CD14-positive monocyte (primary cell): ENCODE measurements around the gene KIRREL3. TPM values are rescaled to one million over a fixed set of nuclear protein-coding genes. Genes with fewer than 3 reads are reported as not detected.
A peak's percentile ranks its signal among the peaks of the same experiment; 100 is the strongest.

ENCODE experiments used
- DNase-seq, 3 donors: peaks; one replicate each; pipeline ENCODE4 v3.0.0-alpha.2; 2011 to 2022
- H2AFZ ChIP-seq: 2 replicates; pipeline ENCODE4 v1.6.0; 2012; ENCODE audit warnings: mild to moderate bottlenecking, low read depth, low read length, inconsistent platforms; ENCODE audit not compliant: insufficient read depth, poor library complexity, severe bottlenecking
- H3K27ac ChIP-seq, 2 donors: 1 replicate in 1 of 2; 2 replicates in 1 of 2; pipeline ENCODE4 v1.5.1; 2012 to 2013; ENCODE audit warnings: low read length in 2 of 2, control low read depth in 1 of 2, inconsistent platforms in 1 of 2, low read depth in 1 of 2, mild to moderate bottlenecking in 1 of 2
- H3K27me3 ChIP-seq, 2 donors: one replicate each; pipeline versions ENCODE4 v1.6.0 to v1.6.1; 2011 to 2013; ENCODE audit warnings: low read length in 2 of 2; ENCODE audit not compliant: control insufficient read depth in 2 of 2, insufficient read depth in 2 of 2
- H3K36me3 ChIP-seq, 2 donors: replicated peaks in 1 of 2; 1 replicate in 1 of 2; 2 replicates in 1 of 2; pipeline versions ENCODE4 v1.5.1 to v1.6.1; 2012 to 2013; ENCODE audit warnings: low read length in 2 of 2, control low read depth in 1 of 2, inconsistent platforms in 1 of 2, mild to moderate bottlenecking in 1 of 2; ENCODE audit not compliant: insufficient read depth in 2 of 2, control insufficient read depth in 1 of 2
- H3K4me1 ChIP-seq, 2 donors: 1 replicate in 1 of 2; 2 replicates in 1 of 2; pipeline versions ENCODE4 v1.5.1 to v1.6.1; 2012 to 2013; ENCODE audit warnings: low read length in 2 of 2, control low read depth in 1 of 2, inconsistent platforms in 1 of 2, mild to moderate bottlenecking in 1 of 2, moderate library complexity in 1 of 2; ENCODE audit not compliant: insufficient read depth in 2 of 2, control insufficient read depth in 1 of 2
- H3K4me2 ChIP-seq: replicated peaks from 2 replicates; pipeline ENCODE3; 2012; ENCODE audit warnings: low read length, moderate library complexity, mild to moderate bottlenecking; ENCODE audit not compliant: poor library complexity, severe bottlenecking; ENCODE audit errors: extremely low read depth
- H3K4me3 ChIP-seq, 3 experiments: fragments of 200-600 bp in 1 of 3; sonication (generic) in 1 of 3; replicated peaks in 1 of 3; 1 replicate in 2 of 3; 2 replicates in 1 of 3; pipeline ENCODE4 v1.5.1; 2011 to 2013; ENCODE audit warnings: low read length in 3 of 3, mild to moderate bottlenecking in 3 of 3, control low read depth in 2 of 3, low read depth in 2 of 3, inconsistent platforms in 1 of 3, moderate library complexity in 1 of 3
- H3K79me2 ChIP-seq: 2 replicates; pipeline ENCODE4 v1.6.0; 2012; ENCODE audit warnings: mild to moderate bottlenecking, control low read depth, inconsistent platforms, low read length, moderate library complexity; ENCODE audit not compliant: insufficient read depth
- H3K9ac ChIP-seq: 2 replicates; pipeline ENCODE4 v1.6.0; 2017; ENCODE audit warnings: low read length, mild to moderate bottlenecking; ENCODE audit not compliant: insufficient read depth, poor library complexity, severe bottlenecking
- H3K9me3 ChIP-seq, 2 donors: replicated peaks in 1 of 2; 1 replicate in 1 of 2; 2 replicates in 1 of 2; pipeline versions ENCODE4 v1.5.1 to v1.6.1; 2012 to 2013; ENCODE audit warnings: low read length in 2 of 2, control low read depth in 1 of 2; ENCODE audit not compliant: control insufficient read depth in 1 of 2, insufficient read depth in 1 of 2
- H4K20me1 ChIP-seq: 2 replicates; pipeline ENCODE4 v1.6.0; 2012; ENCODE audit warnings: mild to moderate bottlenecking, low read length, control low read depth, moderate library complexity; ENCODE audit not compliant: insufficient read depth
- H3K27ac Mint-ChIP-seq, 7 donors: one replicate each; pipeline ENCODE4 v1.8.0; 2020; ENCODE audit warnings: mild to moderate bottlenecking in 7 of 7, mixed read lengths in 7 of 7, moderate library complexity in 6 of 7, inconsistent platforms in 2 of 7
- H3K27me3 Mint-ChIP-seq, 3 donors: one replicate each; pipeline ENCODE4 v1.8.0; 2021 to 2022; ENCODE audit warnings: low read depth in 3 of 3, mild to moderate bottlenecking in 3 of 3, mixed read lengths in 3 of 3, moderate library complexity in 3 of 3, inconsistent platforms in 1 of 3
- H3K36me3 Mint-ChIP-seq, 2 donors: one replicate each; pipeline ENCODE4 v1.8.0; 2020; ENCODE audit warnings: mixed read lengths in 2 of 2, inconsistent platforms in 1 of 2, mild to moderate bottlenecking in 1 of 2
- H3K4me1 Mint-ChIP-seq: one replicate; pipeline ENCODE4 v1.8.0; 2020; ENCODE audit warnings: mild to moderate bottlenecking, mixed read lengths
- H3K4me3 Mint-ChIP-seq, 2 donors: one replicate each; pipeline ENCODE4 v1.8.0; 2020; ENCODE audit warnings: mild to moderate bottlenecking in 2 of 2, mixed read lengths in 2 of 2, moderate library complexity in 1 of 2
- H3K9me3 Mint-ChIP-seq, 7 donors: one replicate each; pipeline ENCODE4 v1.8.0; 2020 to 2022; ENCODE audit warnings: mixed read lengths in 7 of 7, mild to moderate bottlenecking in 6 of 7, moderate library complexity in 6 of 7, inconsistent platforms in 2 of 7
- WGBS: methylation state at CpG from one replicate; pipeline ENCODE4 v1.1.5; 2013; ENCODE audit warnings: missing lambda C conversion rate; ENCODE audit not compliant: insufficient coverage; 5-methylcytosine and 5-hydroxymethylcytosine counted together
- intact Hi-C, 2 donors: fragments of 100-400 bp; cut with micrococcal nuclease; formaldehyde crosslinking; loops; one replicate each; pipeline versions ENCODE4 v1.15.0 to v1.15.1; 2023
- polyA plus RNA-seq, 3 donors: library from polyadenylated mRNA; depleted of rRNA in 1 of 3; unstranded in 2 of 3; stranded (reverse) in 1 of 3; fragments of 300-500 nt in 2 of 3; fragments of >200 nt in 1 of 3; fragmentation: Illumina TruSeq in 2 of 3; gene quantifications; 1 replicate in 2 of 3; 2 replicates in 1 of 3; pipeline ENCODE4 v1.2.3, GENCODE V29; 2012 to 2021
- TF ChIP-seq, protein P1 (sequence below): fragments of 200-600 bp; IDR thresholded peaks from one replicate; pipeline ENCODE4 v1.8.0; 2022; ENCODE audit warnings: antibody characterized with exemption, mild to moderate bottlenecking

Gene KIRREL3
- polyA plus RNA-seq, 3 donors: not detected

DNA sequence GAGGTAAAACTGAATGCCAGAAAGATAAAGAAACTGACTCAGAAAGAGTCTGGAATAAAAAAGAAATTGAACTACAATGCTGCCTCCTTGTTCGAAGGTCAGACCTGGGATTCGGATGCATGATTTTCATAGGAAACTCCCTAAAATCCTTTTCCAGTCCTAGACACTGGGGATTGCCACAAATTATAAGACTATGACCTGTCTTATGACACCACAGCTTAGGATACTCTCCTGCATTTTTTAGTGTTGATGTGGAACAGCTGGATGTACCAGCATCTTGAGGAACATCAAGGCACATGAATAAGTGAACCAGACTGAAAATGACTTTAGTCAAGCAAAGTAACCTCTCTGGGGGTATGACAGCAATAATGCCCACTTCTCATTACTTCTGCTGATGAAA lies 9.0 kb downstream of the KIRREL3 start:
- Mint-ChIP-seq H3K4me3 (no peak overlapping the region), H3K4me1 (no peaks in the 10 kb centered on the region), H3K27ac (no peak overlapping the region), H3K9me3 (peaks cover 0 to 2% (median 0%) of the 10 kb centered on the region in 7 donors), H3K36me3 (no peaks in the 10 kb centered on the region), H3K27me3 (peaks cover 12 to 22% (median 16%) of the 10 kb centered on the region in 3 donors)
- Histone ChIP-seq H3K27me3 (peaks cover 2 to 19% of the 10 kb centered on the region in 2 donors), H3K4me3 (no peak overlapping the region), H3K4me1 (no peaks in the 10 kb centered on the region), H3K9ac (no peak overlapping the region), H3K4me2 (no peak overlapping the region), H3K79me2 (no peaks in the 10 kb centered on the region), H3K9me3 (no peaks in the 10 kb centered on the region), H3K27ac (no peak overlapping the region), H2AFZ (no peak overlapping the region), H4K20me1 (no peaks in the 10 kb centered on the region), H3K36me3 (no peaks in the 10 kb centered on the region)
- intact Hi-C loops: no loop called here
- WGBS: 100% methylated on average over 2 of the region's 2 CpGs
- DNase-seq: no peak
- TF ChIP-seq, protein P1, sequence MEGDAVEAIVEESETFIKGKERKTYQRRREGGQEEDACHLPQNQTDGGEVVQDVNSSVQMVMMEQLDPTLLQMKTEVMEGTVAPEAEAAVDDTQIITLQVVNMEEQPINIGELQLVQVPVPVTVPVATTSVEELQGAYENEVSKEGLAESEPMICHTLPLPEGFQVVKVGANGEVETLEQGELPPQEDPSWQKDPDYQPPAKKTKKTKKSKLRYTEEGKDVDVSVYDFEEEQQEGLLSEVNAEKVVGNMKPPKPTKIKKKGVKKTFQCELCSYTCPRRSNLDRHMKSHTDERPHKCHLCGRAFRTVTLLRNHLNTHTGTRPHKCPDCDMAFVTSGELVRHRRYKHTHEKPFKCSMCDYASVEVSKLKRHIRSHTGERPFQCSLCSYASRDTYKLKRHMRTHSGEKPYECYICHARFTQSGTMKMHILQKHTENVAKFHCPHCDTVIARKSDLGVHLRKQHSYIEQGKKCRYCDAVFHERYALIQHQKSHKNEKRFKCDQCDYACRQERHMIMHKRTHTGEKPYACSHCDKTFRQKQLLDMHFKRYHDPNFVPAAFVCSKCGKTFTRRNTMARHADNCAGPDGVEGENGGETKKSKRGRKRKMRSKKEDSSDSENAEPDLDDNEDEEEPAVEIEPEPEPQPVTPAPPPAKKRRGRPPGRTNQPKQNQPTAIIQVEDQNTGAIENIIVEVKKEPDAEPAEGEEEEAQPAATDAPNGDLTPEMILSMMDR: no peak

DNA sequence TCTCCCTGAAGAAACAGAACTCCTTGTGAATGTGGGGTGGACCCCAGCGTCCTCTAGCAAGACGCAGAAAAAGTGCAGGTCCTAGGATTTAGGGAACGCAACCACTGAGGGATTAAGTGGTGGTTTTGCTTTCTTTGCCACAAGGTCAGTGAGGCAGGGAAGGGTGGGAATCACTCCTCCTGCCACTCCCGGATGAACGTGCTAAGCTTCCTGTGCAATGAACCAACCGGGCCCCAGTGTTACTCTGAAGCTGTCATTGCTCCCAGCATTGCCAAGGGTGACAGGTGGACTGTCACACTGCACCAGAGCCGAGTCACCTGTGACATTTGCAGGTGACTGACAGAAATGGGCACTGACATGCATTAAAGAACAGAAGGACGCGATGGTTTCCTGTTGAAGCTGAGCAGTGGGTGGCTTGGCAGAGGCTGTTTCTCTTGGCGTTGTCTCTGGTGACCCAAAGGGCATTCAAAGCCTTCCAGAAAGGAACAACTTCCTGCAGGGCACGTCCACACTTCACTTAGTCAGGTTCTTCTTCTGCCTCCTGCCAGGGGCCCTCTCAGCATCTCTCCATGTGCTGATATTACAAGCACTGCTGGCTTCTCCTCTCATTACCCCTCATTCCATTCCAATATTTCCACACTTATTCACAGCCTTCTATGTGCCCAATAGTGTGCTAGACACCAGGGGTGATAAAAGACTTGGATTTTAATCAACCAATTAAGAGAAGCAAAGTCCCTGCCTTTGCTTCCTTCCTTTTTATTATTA lies 9.7 kb downstream of the KIRREL3 start:
- no peaks in the 10 kb centered on the region for H3K9me3 ChIP-seq
- Mint-ChIP-seq H3K4me3 (no peak overlapping the region), H3K36me3 (no peaks in the 10 kb centered on the region), H3K27ac (peak overlapping the region in 1 of 7 donors; percentile 47), H3K9me3 (peaks cover 0 to 2% (median 0%) of the 10 kb centered on the region in 7 donors), H3K27me3 (peaks cover 8 to 20% (median 12%) of the 10 kb centered on the region in 3 donors), H3K4me1 (no peaks in the 10 kb centered on the region)
- no peaks in the 10 kb centered on the region for H4K20me1 ChIP-seq
- no peak overlapping the region for H3K4me3 ChIP-seq
- no peak overlapping the region for H3K9ac ChIP-seq
- H3K4me1 ChIP-seq: no peaks in the 10 kb centered on the region
- no peak overlapping the region for H2AFZ ChIP-seq
- no peaks in the 10 kb centered on the region for H3K36me3 ChIP-seq
- no peak overlapping the region for H3K4me2 ChIP-seq
- peaks cover 2 to 13% of the 10 kb centered on the region in 2 donors for H3K27me3 ChIP-seq
- 58% methylated on average over 11 of the region's 11 CpGs for WGBS
- intact Hi-C loops: loop anchor here in 1 of 2 donors (1.0 kb wide), 1 partner anchor 275 kb away; no protein-coding TSS in a partner anchor
- no peak for DNase-seq
- TF ChIP-seq, protein P1: peak; percentile 49
- no peaks in the 10 kb centered on the region for H3K79me2 ChIP-seq
- H3K27ac ChIP-seq: no peak overlapping the region
